Activated naive CD4-positive, alpha-beta T cell treated with anti-CD3 and anti-CD28 coated beads for 36 hours (primary cell): ENCODE data around the gene CAMKK2. TPM values are rescaled to one million over a fixed set of nuclear protein-coding genes. Genes with fewer than 3 reads are reported as not detected.

Experiments
- CTCF ChIA-PET: fragments of 350-600 bp; sonication (Branson Sonifier 250); formaldehyde crosslinking; loops from one replicate; lab custom pipeline; 2021; ENCODE audit warnings: antibody characterized with exemption; lab: Charles Lee
- DNase-seq: peaks from one replicate; pipeline ENCODE4 v3.0.0-alpha.2; 2020
- H3K27ac Mint-ChIP-seq: one replicate; pipeline ENCODE4 v1.8.0; 2021; ENCODE audit warnings: mild to moderate bottlenecking, mixed read lengths
- H3K27me3 Mint-ChIP-seq: one replicate; pipeline ENCODE4 v1.8.0; 2021; ENCODE audit warnings: low read depth, mixed read lengths
- H3K36me3 Mint-ChIP-seq: one replicate; pipeline ENCODE4 v1.8.0; 2021; ENCODE audit warnings: low read depth, mixed read lengths
- H3K4me1 Mint-ChIP-seq: one replicate; pipeline ENCODE4 v1.8.0; 2021; ENCODE audit warnings: low read depth, mixed read lengths
- H3K4me3 Mint-ChIP-seq: one replicate; pipeline ENCODE4 v1.8.0; 2021; ENCODE audit warnings: mild to moderate bottlenecking, moderate library complexity, mixed read lengths
- H3K9me3 Mint-ChIP-seq: one replicate; pipeline ENCODE4 v1.8.0; 2021; ENCODE audit warnings: mixed read lengths
- intact Hi-C: fragments of 100-400 bp; cut with micrococcal nuclease; formaldehyde crosslinking; loops from one replicate; pipeline ENCODE4 v1.15.1; 2023
- total RNA-seq, 2 experiments: library from RNA; stranded (reverse); gene quantifications; one replicate each; pipeline ENCODE4 v1.2.3, GENCODE V29; 2021

The CAMKK2 gene
- total RNA-seq, 2 experiments from 2014 or later, result 14.8 to 18.8 TPM

GRCh38 chr12:121295746-121296617, 527 bp downstream of the CAMKK2 start:
- Mint-ChIP-seq H3K4me1 (peaks cover 24% of the 10 kb centered on the region), H3K4me3 (peak overlapping the region; percentile 90), H3K27me3 (no peaks in the 10 kb centered on the region), H3K36me3 (peaks cover 12% of the 10 kb centered on the region), H3K9me3 (no peaks in the 10 kb centered on the region), H3K27ac (peak overlapping the region; percentile 65)
- intact Hi-C loops, result loop anchor here (1.0 to 5.0 kb wide), 4 partner anchors 56 to 592 kb away; partner anchors contain the start of genes ORAI1 and PSMD9
- CTCF ChIA-PET, result interaction anchor here (0.5 kb wide), 1 partner anchor 53 kb away, joined by 3 read pairs; no protein-coding TSS in a partner anchor
- peak; percentile 23 for DNase-seq

GRCh38 chr12:121295116-121295745, 1.3 kb downstream of the CAMKK2 start:
- Mint-ChIP-seq H3K36me3 (peaks cover 12% of the 10 kb centered on the region), H3K27ac (peak overlapping the region; percentile 65), H3K9me3 (no peaks in the 10 kb centered on the region), H3K27me3 (no peaks in the 10 kb centered on the region), H3K4me1 (peaks cover 24% of the 10 kb centered on the region), H3K4me3 (peak overlapping the region; percentile 90)
- intact Hi-C loops, result loop anchor here (5.0 kb wide), 1 partner anchor 168 kb away; no protein-coding TSS in a partner anchor
- CTCF ChIA-PET, result interaction anchor here (0.8 to 1.1 kb wide), 3 partner anchors 30 to 148 kb away, joined by 3 to 5 read pairs (median 3); no protein-coding TSS in a partner anchor
- DNase-seq, result peak; percentile 12

GRCh38 chr12:121294151-121294889, 2.2 kb downstream of the CAMKK2 start:
- DNase-seq, result no peak
- intact Hi-C loops, result no loop called here
- Mint-ChIP-seq H3K4me3 (no peak overlapping the region), H3K36me3 (peaks cover 12% of the 10 kb centered on the region), H3K27me3 (no peaks in the 10 kb centered on the region), H3K27ac (no peak overlapping the region), H3K9me3 (no peaks in the 10 kb centered on the region), H3K4me1 (peaks cover 24% of the 10 kb centered on the region)
- CTCF ChIA-PET, result interaction anchor here (0.8 to 1.1 kb wide), 3 partner anchors 31 to 149 kb away, joined by 3 to 5 read pairs (median 3); no protein-coding TSS in a partner anchor

GRCh38 chr12:121293603-121294002, 2.9 kb downstream of the CAMKK2 start:
- no peak for DNase-seq
- Mint-ChIP-seq H3K27me3 (no peaks in the 10 kb centered on the region), H3K27ac (no peak overlapping the region), H3K4me3 (no peak overlapping the region), H3K4me1 (peaks cover 29% of the 10 kb centered on the region), H3K9me3 (no peaks in the 10 kb centered on the region), H3K36me3 (peaks cover 12% of the 10 kb centered on the region)
- CTCF ChIA-PET, result no interaction called here
- intact Hi-C loops, result no loop called here

- H3K27me3 Mint-ChIP-seq, result no peaks in the 10 kb centered on the region
- no peak overlapping the region for H3K27ac Mint-ChIP-seq
- CTCF ChIA-PET, result no interaction called here
- intact Hi-C loops, result no loop called here
- H3K4me1 Mint-ChIP-seq, result peaks cover 20% of the 10 kb centered on the region
- H3K36me3 Mint-ChIP-seq, result peaks cover 12% of the 10 kb centered on the region
- H3K4me3 Mint-ChIP-seq, result no peak overlapping the region
- no peak for DNase-seq
- H3K9me3 Mint-ChIP-seq, result no peaks in the 10 kb centered on the region
Measured at GRCh38 chr12:121290410-121290809, 6.1 kb downstream of the CAMKK2 start.

GRCh38 chr12:121289962-121290361, 6.5 kb downstream of the CAMKK2 start:
- CTCF ChIA-PET, result no interaction called here
- no peak overlapping the region for H3K27ac Mint-ChIP-seq
- no peaks in the 10 kb centered on the region for H3K9me3 Mint-ChIP-seq
- intact Hi-C loops, result no loop called here
- H3K27me3 Mint-ChIP-seq, result no peaks in the 10 kb centered on the region
- no peak overlapping the region for H3K4me3 Mint-ChIP-seq
- H3K4me1 Mint-ChIP-seq, result peaks cover 16% of the 10 kb centered on the region
- H3K36me3 Mint-ChIP-seq, result peaks cover 12% of the 10 kb centered on the region
- DNase-seq, result no peak

- Mint-ChIP-seq H3K4me1 (peaks cover 12% of the 10 kb centered on the region), H3K27me3 (no peaks in the 10 kb centered on the region), H3K27ac (no peak overlapping the region), H3K9me3 (no peaks in the 10 kb centered on the region), H3K36me3 (peaks cover 12% of the 10 kb centered on the region), H3K4me3 (no peak overlapping the region)
- no peak for DNase-seq
- CTCF ChIA-PET, result no interaction called here
- intact Hi-C loops, result no loop called here
Measured at GRCh38 chr12:121288986-121289385, 7.5 kb downstream of the CAMKK2 start.

GRCh38 chr12:121288158-121288845, 8.2 kb downstream of the CAMKK2 start:
- H3K9me3 Mint-ChIP-seq, result no peaks in the 10 kb centered on the region
- H3K27me3 Mint-ChIP-seq, result no peaks in the 10 kb centered on the region
- no peak overlapping the region for H3K4me3 Mint-ChIP-seq
- no peak for DNase-seq
- intact Hi-C loops, result no loop called here
- H3K4me1 Mint-ChIP-seq, result peaks cover 9% of the 10 kb centered on the region
- CTCF ChIA-PET, result no interaction called here
- H3K27ac Mint-ChIP-seq, result no peak overlapping the region
- H3K36me3 Mint-ChIP-seq, result peaks cover 9% of the 10 kb centered on the region

GRCh38 chr12:121287267-121287954, 9.1 kb downstream of the CAMKK2 start:
- no peak overlapping the region for H3K27ac Mint-ChIP-seq
- DNase-seq, result no peak
- intact Hi-C loops, result no loop called here
- peaks cover 6% of the 10 kb centered on the region for H3K36me3 Mint-ChIP-seq
- H3K9me3 Mint-ChIP-seq, result no peaks in the 10 kb centered on the region
- no peak overlapping the region for H3K4me3 Mint-ChIP-seq
- CTCF ChIA-PET, result no interaction called here
- peaks cover 9% of the 10 kb centered on the region for H3K4me1 Mint-ChIP-seq
- no peaks in the 10 kb centered on the region for H3K27me3 Mint-ChIP-seq

GRCh38 chr12:121285856-121286255, 10.7 kb downstream of the CAMKK2 start:
- H3K27ac Mint-ChIP-seq, result no peak overlapping the region
- H3K9me3 Mint-ChIP-seq, result no peaks in the 10 kb centered on the region
- H3K4me1 Mint-ChIP-seq, result peaks cover 7% of the 10 kb centered on the region
- DNase-seq, result no peak
- CTCF ChIA-PET, result interaction anchor here (0.6 kb wide), 2 partner anchors 82 to 637 kb away, joined by 3 to 7 read pairs; no protein-coding TSS in a partner anchor
- intact Hi-C loops, result no loop called here
- no peaks in the 10 kb centered on the region for H3K27me3 Mint-ChIP-seq
- H3K36me3 Mint-ChIP-seq, result peaks cover 2% of the 10 kb centered on the region
- no peak overlapping the region for H3K4me3 Mint-ChIP-seq
